GM21360 (cell line): ENCODE measurements around the gene IQCB1.
"Not testable (repeated sequence)": the region's sequence is repeated elsewhere in the genome, so short reads cannot be mapped to it uniquely, and the experiment has no call there.

Experiments used
- ATAC-seq: cut with Tn5 transposase; IDR thresholded peaks from one replicate; pipeline ENCODE4 v1.9.1; 2021; ENCODE audit warnings: mild to moderate bottlenecking, moderate library complexity; ENCODE audit not compliant: unreplicated experiment

The IQCB1 gene, protein sequence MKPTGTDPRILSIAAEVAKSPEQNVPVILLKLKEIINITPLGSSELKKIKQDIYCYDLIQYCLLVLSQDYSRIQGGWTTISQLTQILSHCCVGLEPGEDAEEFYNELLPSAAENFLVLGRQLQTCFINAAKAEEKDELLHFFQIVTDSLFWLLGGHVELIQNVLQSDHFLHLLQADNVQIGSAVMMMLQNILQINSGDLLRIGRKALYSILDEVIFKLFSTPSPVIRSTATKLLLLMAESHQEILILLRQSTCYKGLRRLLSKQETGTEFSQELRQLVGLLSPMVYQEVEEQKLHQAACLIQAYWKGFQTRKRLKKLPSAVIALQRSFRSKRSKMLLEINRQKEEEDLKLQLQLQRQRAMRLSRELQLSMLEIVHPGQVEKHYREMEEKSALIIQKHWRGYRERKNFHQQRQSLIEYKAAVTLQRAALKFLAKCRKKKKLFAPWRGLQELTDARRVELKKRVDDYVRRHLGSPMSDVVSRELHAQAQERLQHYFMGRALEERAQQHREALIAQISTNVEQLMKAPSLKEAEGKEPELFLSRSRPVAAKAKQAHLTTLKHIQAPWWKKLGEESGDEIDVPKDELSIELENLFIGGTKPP

DNA sequence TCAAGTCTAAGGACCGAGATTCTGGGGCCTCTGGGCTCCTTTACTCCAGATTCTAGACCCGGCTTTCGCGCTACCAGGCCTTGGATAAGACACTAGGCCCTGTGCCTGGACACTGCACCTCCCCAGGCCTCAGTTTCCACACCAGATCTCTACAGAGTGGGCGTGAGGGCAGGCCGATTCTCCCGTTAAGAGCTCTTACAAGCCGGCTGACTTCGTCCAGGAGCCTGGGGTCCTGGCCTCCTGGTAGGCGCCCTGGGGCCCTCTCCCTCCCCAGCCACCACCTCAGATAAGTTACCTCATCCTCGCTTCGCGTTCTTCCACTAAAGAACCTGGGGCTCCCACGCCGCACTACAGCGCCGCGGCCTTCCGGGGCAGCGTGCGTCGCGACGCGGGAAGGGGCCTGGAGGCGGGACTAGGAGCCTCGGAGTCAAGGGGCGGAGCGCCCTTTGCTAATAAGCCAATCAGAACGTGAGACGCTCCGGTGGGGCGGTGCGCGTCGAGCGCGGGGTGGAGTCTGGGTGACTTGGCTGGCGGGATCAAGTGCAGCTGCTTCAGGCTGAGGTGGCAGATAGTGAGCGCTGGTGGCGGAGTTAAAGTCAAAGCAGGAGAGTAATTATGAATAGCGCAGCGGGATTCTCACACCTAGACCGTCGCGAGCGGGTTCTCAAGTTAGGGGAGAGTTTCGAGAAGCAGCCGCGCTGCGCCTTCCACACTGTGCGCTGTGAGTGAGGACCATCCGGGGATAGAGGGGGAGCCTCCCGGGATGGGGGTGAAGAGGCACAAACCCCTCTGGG, at the start of gene IQCB1, which contains the start of gene EAF2:
IQCB1 (minus strand) TSS at position 390 of the 794 bp plus-strand sequence. CDS start 6,100 bp downstream, outside the sequence.
EAF2 (plus strand) TSS at position 539 of the 794 bp plus-strand sequence; CDS start at position 616, 77 bp downstream.
- peak; percentile 94 for ATAC-seq

DNA sequence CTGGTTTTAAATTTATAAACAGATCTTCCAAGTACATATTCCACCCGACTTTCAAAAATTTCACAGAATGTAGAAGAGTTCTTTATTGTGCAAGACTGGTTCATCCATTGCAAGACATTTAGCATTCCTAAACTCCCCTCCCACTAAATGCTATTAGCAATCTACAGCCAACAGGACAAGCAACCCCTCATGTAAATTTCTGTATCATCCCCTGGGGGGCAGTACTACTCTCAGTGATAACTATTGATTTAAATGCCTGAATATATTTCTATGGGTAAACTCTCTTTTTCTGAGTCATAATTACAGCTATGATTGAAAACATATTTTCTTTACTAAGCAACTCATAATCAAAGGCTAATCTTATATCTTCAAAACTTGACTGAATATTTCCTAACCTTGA, 48.6 kb upstream of the IQCB1 start:
- no peak for ATAC-seq

DNA sequence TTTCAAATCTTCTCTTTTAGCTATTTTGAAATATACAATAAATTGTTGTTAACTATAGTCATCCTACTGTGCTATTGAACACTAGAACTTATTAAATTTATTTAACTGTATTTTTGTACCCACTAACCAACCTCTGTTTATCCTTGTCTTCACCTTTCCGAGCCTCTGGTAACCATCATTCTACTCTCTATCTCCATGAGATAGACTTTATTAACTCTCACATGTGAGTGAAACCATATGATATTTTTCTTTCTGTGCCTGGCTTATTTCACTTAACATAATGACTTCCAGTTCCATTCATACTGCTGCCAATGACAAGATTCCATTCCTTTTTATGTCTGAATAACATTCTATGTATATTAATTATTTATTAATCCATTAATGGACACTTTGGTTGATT, 43.6 kb upstream of the IQCB1 start:
- no peak for ATAC-seq

DNA sequence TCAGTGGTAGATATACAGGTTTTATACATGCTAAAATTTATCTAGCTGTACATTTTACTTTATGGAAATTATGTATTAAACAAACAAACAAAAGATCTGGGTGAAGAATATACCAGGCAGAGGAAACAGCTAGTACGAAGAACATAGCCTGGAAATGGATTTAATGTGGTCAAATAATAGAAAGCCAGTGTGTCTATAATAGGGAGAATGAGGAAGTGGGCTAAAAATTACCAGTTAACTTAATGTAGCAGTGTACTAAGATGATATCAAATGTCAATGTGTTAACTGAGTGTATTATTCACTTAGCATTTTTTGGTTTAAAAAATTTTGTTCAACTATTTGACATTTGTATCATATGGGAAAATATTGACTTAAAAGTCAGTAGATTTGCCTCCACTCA, 36.6 kb upstream of the IQCB1 start:
- no peak for ATAC-seq

GRCh38 chr3:121870717-121871116, 35.9 kb upstream of the IQCB1 start:
- no peak for ATAC-seq

GRCh38 chr3:121869736-121870135, 34.9 kb upstream of the IQCB1 start:
- ATAC-seq, result no peak

DNA sequence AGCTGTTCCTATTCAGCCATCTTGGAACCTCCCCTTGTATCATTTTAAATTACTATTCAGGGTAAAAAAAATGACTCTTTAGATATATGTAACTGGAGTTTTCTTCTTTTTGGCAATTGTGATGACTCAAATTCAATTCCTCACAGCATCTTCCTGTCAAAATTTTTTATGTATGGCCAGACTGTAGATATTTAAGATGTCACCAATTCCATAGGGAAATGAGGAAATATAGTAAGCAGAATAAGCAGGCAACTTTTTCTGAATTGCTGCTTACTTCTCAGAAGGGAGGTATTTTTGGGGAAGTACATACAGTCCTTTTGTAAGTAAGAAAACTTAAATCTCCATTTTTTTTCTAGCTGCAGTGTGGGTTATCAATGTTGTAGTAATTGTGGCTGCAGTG, 28.9 kb upstream of the IQCB1 start:
- no peak for ATAC-seq

DNA sequence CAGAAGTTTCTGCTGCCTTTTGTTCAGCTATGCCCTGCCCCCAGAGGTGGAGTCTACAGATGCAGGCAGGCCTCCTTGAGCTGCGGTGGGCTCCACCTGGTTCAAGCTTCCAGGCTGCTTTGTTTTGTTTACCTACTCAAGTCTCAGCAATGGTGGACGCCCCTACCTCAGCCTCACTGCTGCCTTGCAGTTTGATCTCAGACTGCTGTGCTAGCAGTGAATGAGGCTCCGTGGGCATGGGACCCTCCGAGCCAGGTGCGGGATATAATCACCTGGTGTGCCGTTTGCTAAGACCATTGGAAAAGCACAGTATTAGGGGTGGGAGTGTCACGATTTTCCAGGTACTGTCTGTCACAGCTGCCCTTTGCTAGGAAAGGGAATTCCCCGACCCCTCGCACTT, 28.4 kb upstream of the IQCB1 start:
- ATAC-seq, result not testable (repeated sequence)

GRCh38 chr3:121857778-121858177, 22.9 kb upstream of the IQCB1 start:
- ATAC-seq, result not testable (repeated sequence)

- no peak for ATAC-seq
Measured at GRCh38 chr3:121855555-121855954, 20.7 kb upstream of the IQCB1 start.

DNA sequence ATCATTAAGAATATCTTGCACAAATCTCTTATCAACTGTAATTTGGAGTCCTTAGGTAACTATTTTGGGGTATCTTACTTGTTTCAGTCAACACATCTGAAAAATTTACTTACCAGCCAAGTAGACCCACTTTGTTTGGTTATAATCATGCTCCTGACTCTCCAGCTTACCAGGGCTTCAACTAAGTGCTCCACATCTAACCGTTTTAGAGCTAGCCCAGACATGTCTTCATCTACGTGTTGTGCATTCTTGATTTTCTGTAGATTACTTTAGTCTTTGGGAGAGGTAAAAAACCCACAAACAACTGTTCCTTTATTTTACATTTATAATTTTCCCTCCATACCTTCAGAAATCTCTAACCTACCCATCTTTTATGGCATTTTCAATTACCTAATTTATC, 17.4 kb upstream of the IQCB1 start:
- ATAC-seq, result no peak

DNA sequence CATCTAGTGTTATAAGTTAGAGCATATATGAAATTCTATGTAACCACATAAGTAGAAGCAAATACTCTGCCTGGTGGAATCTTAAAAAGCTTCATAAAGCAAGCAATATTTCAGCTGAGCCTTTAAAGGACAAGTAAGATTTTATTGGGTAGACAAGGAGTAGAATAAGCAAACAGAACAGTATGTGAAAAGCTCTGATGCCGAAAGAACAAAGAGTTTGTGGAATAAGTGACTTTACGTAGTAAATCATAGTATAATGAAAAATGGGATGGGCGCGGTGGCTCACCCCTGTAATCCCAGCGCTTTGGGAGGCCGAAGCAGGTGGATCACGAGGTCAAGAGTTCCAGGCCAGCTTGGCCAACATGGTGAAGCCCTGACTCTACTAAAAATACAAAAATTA, 10.0 kb upstream of the IQCB1 start:
- no peak for ATAC-seq

- ATAC-seq, result no peak
Measured at GRCh38 chr3:121839962-121840361, 5.1 kb upstream of the IQCB1 start.

DNA sequence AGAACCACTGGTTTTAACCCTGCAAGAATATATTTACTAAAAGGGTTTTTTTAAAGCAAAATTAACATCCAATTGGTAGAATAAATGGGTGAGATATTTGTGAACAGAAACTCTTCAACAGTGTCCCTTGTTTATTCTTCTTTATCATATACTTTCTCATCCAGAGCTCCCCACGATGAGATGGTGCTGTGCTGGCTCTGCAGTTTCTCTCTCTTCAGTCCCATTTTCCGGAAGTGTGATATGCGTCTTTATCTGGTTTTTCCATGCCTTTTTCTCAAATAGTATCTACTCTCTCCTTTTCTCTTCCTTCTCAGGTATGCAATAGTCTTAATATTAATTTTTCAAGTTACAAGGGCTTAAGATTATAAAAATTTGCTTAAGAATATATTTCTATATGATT, 1.6 kb upstream of the IQCB1 start:
- ATAC-seq, result no peak

DNA sequence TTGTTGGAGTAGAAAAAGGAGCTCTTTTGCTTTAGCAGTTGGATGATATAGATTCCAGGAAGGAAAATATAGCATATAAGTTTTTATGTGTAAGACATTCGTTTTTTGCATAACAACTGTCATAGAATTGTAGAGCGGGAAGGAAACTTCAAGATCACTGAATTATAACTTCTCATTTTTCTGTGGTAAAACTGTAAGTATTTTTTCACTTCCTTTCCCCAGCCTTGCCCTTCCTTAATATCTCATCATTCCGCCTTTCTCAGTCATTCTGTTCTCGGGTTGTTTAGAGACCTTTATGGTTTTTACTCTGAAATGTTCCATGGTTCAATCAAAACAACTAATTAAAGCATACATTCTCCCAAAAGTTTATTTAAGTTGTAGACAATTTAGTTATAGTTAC, 1.2 kb upstream of the IQCB1 start:
- ATAC-seq, result no peak

DNA sequence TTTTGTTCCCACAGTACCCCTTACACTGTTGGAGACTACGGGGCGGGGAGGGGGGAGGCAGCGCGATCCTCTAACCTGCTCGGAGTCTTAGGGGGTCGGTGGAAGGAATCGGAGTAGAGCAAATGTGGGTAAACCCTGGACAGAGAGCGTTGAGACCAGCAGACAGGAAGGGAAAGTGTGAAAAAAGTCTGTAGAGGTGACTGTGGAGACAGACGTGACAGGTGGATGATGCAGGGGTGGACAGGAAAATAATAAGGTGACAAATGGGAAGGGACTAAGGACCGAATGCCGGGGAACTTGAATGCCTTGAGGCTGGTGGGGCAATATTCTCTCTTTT, 573 bp upstream of the IQCB1 start:
- peak; percentile 5 for ATAC-seq

- no peak for ATAC-seq
Measured at GRCh38 chr3:121834157-121834670, 646 bp downstream of the IQCB1 start.

- ATAC-seq, result no peak
Measured at GRCh38 chr3:121822973-121823372, 11.9 kb downstream of the IQCB1 start.

DNA sequence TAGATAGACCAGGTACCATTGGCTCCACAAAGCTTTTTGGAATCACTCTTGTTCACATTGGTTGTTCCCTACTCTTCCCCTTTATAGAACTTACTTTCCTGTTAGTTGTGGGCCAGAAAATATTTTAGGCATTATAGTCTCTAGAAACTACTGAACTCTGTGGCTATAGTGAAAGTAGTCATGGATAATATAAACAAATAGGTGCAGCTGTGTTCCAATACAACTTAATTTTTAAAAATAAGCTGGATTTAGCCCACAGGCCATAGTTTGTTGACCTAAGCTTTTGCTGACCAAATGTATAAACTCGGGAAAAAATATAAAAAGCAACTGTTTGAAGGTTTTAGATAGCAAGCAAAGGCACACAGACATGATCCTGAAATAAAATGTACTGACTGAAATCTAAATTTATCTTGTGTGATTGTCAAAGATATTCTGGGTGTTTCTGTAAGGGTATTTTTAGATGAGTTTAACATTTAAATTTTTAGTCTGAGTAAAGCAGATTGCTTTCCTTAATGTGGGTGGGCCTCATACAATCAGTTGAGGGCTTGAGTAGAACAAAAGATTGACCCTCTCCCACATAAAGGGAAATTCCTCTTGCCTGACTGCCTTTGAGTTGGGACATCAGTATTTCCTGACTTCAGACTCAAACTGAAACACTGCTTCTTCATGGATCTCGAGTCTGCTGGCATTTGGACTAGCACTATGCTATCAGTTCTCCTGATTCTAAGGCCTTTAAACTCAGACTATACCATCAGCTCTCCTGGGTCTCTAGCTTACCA, 13.2 kb downstream of the IQCB1 start:
- ATAC-seq, result no peak

GRCh38 chr3:121819236-121819635, 15.6 kb downstream of the IQCB1 start:
- no peak for ATAC-seq

DNA sequence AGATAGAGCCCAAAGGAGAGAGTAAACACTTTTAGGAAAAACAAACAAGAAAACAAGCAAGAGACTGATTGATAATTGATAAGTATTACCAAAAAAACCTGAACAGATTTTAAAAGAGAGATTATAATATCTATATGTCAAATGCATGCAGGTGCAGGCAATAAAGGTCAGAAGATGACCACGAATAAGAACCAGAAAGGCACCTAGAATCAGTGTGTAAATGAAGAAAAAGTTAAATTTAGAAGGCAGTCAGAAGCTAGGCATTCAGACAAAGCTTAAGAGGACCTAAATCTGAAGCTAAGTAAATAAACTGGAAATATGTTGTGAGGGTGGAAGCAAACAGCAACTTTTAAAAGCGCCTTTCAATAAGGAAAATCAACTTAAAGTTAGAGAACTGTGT, 16.3 kb downstream of the IQCB1 start:
- no peak for ATAC-seq
